UCSD-AML1 (cell line): Measurements from ENCODE around the gene WDR17.

Experiments used
- DNase-seq: peaks from one replicate; lab custom pipeline; 2025; ENCODE audit not compliant: unreplicated experiment; lab: John Stamatoyannopoulos, UW

WDR17 gene

GRCh38 chr4:176090115-176090514, 24.5 kb downstream of the WDR17 start:
- DNase-seq = peak; percentile 12

- DNase-seq = no peak
Measured at GRCh38 chr4:176099314-176099713, 33.7 kb downstream of the WDR17 start.

- no peak for DNase-seq
Measured at GRCh38 chr4:176102414-176103063, 36.9 kb downstream of the WDR17 start.

GRCh38 chr4:176107695-176108094, 42.1 kb downstream of the WDR17 start:
- DNase-seq = no peak

GRCh38 chr4:176123710-176124407, 58.2 kb downstream of the WDR17 start:
- peak; percentile 5 for DNase-seq

GRCh38 chr4:176125063-176125462, 59.4 kb downstream of the WDR17 start:
- DNase-seq = no peak

- DNase-seq = no peak
Measured at GRCh38 chr4:176134670-176135069, 69.0 kb downstream of the WDR17 start.

GRCh38 chr4:176137631-176138030, 72.0 kb downstream of the WDR17 start:
- DNase-seq = no peak

GRCh38 chr4:176139518-176139917, 73.9 kb downstream of the WDR17 start:
- DNase-seq = no peak

GRCh38 chr4:176142253-176142652, 76.6 kb downstream of the WDR17 start:
- no peak for DNase-seq

GRCh38 chr4:176149680-176150355, 84.2 kb downstream of the WDR17 start:
- no peak for DNase-seq

GRCh38 chr4:176150356-176150682, 84.7 kb downstream of the WDR17 start:
- DNase-seq = no peak

GRCh38 chr4:176150704-176151103, 85.1 kb downstream of the WDR17 start:
- no peak for DNase-seq

- DNase-seq = no peak
Measured at GRCh38 chr4:176153124-176153523, 87.5 kb downstream of the WDR17 start.

GRCh38 chr4:176156656-176157055, 91.0 kb downstream of the WDR17 start:
- no peak for DNase-seq

- DNase-seq = no peak
Measured at GRCh38 chr4:176163041-176163440, 97.4 kb downstream of the WDR17 start.

- DNase-seq = no peak
Measured at GRCh38 chr4:176185051-176185450, 119.4 kb downstream of the WDR17 start.

- no peak for DNase-seq
Measured at GRCh38 chr4:176186067-176186466, 120.4 kb downstream of the WDR17 start.

- DNase-seq = no peak
Measured at GRCh38 chr4:176186671-176187395, 121.2 kb downstream of the WDR17 start.

GRCh38 chr4:176187624-176188023, 122.0 kb downstream of the WDR17 start:
- DNase-seq = no peak

- no peak for DNase-seq
Measured at GRCh38 chr4:176188654-176189053, 123.0 kb downstream of the WDR17 start.
